Effector CD8-positive, alpha-beta T cell (primary cell): ENCODE results near the gene METTL5.
"Not testable (repeated sequence)": the region's sequence is repeated elsewhere in the genome, so short reads cannot be mapped to it uniquely, and the experiment has no call there.

ENCODE experiments used
- DNase-seq: peaks from one replicate; lab custom pipeline; 2025; lab: John Stamatoyannopoulos, UW
- total RNA-seq, 4 experiments: gene quantifications; one replicate each; lab custom pipeline; 2026; lab: John Stamatoyannopoulos, UW

The METTL5 gene
- total RNA-seq: 22.8 to 30.9 (median 24.5) reads per million in 4 experiments

DNA sequence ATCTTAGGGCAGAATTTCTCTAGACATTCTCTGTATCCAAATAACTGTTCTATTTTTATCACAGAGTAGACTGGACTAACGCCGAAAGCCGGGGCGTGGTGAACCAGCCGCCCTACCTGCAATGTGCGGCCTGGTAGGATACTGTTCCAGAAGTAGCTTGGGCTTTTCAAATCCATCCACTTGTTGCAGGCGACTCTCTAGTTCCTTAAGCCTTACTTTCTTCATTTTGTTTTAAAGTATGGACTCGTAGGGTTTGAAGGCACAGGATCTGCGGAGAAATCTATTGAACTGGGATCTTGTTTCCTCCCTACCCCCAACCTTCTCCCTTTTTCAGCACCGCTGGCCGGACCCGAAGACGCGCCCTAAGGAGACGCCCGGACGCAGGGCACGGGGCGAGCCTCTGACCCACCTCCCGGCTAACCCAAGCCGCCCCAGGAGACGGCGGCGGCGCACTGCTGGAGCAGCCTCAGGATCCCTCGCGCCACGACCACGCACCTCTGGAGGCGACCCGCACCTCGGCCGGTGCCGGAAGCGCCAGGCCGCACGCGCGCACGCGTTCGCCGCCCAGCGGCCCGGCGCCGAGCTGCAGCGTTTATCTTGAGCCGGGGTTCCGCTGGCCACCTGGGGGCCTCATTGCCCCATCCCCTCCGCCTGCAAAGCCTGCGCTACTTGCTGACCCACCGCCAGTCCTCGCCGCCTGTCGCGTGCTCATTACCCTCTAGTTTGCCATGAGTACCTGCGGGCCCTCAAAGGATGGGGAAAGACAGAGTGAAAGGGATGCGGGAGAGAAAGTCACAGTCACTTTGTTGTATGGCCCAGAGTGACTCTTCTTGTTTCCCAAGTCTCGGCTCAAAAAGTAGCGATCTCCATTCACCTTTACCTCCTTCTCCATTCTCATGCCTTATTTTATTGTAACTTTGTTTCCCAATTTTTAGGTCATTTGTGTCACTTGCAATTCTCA lies at the start of gene METTL5:
Gene METTL5 (minus strand): TSS at position 533 of the 961 bp plus-strand sequence. CDS start 308 bp downstream, at position 225.
- peak; percentile 61 for DNase-seq

DNA sequence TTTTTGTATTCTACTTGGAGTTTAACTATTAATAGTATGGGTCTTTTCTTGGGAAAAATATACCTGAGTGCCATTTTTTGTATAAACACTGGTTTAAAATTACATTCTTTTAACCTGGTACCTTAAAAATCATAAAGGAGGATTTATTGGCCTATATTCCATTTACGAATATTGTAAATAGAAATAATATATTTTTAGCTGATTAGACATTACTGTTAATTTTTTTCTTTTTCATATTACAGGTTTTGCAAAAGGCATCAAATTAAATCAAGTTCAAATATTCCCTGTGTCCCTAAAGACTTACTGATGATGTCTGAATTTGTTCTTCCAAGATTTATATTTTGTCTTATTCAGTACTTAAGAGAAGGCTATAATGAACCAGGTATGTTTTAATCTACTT lies 47.3 kb upstream of the METTL5 start:
- no peak for DNase-seq

GRCh38 chr2:169871369-169871768 lies 46.7 kb upstream of the METTL5 start:
- not testable (repeated sequence) for DNase-seq

- DNase-seq: no peak
Measured at GRCh38 chr2:169868951-169869350, 44.2 kb upstream of the METTL5 start.

DNA sequence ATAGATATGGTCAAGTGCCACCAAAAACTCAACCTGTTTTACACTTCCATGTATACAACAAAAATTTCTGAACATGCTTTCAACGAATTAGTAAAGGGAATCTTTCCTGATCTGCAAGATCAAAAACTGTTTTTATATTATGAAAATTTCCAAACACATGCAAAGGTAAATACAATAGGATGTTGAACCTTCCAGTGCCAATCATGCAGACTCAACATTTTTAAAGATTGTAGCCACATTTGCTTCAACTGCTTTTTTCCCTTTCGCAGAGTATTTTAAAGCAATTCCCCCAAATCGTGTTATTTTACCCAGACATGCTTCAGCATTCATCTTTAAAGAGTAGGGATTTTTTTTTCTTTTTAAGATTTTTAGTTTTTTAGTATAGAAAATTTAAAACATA lies 42.9 kb upstream of the METTL5 start:
- no peak for DNase-seq

- DNase-seq: not testable (repeated sequence)
Measured at GRCh38 chr2:169866230-169866629, 41.5 kb upstream of the METTL5 start.

- no peak for DNase-seq
Measured at GRCh38 chr2:169865492-169865891, 40.8 kb upstream of the METTL5 start.

DNA sequence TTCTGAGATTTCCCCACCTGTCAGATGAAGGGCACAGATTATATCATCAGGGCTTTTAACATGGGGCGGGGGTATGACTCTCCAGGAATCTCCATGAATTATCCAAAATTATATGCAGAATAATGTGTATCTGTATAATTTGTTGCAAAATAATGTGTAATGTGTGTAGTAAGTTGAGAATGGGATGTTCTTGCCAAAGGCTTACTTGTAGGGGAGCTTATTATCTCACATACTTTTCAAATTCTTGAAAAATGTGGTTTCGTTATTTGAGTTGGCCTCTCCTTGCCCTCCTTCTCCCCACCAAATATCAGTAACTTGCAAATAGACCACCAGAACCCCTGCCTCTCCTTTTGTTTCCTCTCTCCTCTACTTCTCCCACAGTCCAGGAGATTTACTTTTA lies 38.1 kb upstream of the METTL5 start:
- DNase-seq: no peak

DNA sequence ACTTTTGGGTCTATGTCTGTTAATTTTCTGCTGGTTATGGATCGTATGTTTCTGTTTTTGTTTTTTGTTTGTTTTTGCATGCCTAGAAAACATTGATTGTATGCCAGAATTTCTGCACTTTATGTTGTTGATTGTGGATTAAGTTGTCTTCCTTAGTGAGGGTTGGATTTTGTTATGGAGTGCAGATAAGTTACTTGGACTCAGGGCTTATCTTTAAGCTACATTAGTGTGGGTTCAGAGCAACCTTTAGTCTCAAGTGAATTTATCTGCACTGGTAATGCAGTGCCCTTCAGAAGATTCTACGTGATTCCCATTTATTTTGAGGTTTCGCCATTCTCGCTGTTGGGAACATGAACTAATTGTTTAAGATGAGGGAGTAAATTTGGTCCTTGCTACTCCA lies 35.4 kb upstream of the METTL5 start:
- no peak for DNase-seq

- DNase-seq: no peak
Measured at GRCh38 chr2:169859423-169859822, 34.7 kb upstream of the METTL5 start.

- not testable (repeated sequence) for DNase-seq
Measured at GRCh38 chr2:169855281-169856258, 30.9 kb upstream of the METTL5 start.

DNA sequence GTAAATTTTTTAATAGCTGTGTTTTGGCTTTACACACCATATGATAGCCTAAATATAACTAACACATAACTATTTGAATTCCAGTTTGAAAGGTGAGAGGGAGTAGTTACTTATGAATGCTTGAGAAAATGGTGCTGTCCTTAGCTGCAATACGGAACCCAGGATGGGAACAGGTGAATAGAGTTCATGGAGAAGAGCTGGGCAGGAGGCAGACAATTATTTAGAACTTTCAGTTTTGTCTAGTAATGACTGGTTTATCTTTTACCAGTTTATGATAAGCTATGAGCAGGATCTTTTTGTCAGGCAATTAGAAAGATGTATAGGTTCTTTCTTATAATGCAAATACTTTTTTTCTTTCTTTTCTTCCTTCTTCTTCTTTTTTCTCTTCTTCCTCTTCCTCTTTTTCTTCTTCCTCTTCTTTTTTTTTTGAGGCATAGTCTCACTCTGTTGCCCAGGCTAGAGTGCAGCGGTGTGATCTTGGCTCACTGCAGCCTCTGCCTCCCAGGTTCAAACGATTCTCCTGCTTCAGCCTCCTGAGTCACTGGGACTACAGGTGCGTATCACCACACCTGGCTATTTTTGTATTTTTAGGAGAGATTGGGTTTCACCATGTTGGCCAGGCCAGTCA lies 28.4 kb upstream of the METTL5 start:
- DNase-seq: no peak

DNA sequence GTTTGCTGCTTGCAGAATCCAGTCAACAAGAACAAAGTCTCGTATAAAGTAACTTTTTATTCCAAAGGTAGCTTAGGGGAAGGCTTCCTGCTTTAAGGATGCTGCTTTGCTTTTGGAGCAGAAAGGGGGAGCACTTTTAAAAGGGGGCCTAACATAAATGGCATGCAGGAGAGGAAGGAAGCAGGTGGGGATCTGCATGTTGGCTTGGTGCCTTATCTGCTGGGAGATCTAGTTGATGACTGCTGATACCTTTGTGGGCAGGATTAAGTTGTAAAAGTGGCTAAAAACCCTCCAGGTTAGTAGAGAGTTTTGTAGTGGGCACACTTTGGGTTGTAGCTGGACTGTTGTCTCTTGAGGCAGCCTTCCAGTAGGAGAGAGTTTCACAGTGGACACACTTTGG lies 25.0 kb upstream of the METTL5 start:
- DNase-seq: no peak

- not testable (repeated sequence) for DNase-seq
Measured at GRCh38 chr2:169848959-169849693, 24.4 kb upstream of the METTL5 start.

GRCh38 chr2:169845016-169845415 lies 20.3 kb upstream of the METTL5 start:
- no peak for DNase-seq

- not testable (repeated sequence) for DNase-seq
Measured at GRCh38 chr2:169841625-169842024, 16.9 kb upstream of the METTL5 start.

GRCh38 chr2:169840747-169841142 lies 16.0 kb upstream of the METTL5 start:
- no peak for DNase-seq

DNA sequence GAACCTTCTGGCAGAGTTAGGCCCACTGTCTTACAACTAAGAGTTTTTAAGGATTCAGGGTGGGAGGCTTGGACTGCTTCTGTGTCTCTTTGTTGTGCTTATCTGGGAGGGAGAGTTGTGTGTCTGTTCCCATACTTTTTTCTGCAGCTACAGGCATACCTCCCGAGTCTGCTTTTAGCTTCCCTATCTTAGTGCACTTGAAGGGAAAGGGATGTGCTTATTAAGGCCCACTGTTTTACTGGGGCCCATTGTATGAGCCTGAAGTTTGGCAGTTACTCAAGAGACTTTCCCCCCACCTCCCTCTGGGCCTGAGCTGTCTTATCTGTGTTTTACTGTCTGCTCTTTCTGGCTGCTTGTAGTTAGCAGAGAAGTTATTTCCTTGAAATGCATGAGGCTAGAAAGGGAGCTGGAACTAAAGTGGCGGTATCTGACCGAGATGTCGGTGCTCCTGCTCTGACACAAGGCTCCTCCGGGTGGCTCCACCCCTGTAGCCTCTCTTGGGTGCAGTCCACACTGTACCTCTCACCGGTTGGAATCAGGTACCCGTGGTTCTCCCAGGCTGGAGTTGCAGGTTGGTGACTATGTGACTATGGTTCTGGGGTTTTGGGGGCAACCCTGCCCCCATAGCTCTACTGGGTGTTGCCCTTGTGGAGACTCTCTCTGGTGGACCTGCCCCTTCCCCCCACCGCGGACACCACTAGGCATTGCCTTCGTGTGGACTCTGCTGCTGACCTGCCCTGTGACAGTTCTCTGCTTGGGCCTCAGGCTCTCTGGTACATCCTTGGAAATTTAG lies 15.4 kb upstream of the METTL5 start:
- no peak for DNase-seq

DNA sequence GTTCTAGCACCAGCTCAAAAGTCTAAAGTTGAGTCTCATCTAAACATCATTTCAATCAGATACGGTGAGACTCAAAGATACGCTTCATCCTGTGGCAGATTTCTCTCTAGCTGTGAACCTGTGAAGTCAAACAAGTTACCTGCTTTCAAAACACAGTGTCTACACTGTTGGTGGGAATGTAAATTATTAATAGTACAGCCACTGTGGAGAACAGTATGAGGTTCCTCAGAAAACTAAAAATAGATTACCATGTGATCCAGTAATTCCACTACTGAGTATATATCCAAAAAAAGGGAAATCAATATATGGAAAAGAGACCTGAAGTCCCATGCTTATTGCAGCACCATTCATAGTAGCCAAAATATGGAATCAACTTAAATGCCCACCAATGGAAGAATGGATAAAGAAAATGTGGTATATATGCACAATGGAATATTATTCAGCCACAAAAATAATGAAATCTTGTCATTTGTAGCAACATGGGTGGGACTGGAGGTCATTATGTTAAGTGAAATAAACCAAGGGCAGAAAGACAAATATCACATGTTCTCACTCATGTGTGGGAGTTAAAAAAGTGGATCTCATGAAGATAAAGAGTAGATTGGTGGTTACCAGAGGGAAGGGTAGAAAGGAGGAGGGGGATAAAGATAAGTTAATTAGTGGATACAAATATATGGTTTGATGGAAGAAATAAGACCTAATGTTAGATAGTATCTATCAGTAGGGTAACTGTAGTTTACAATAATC lies 14.2 kb upstream of the METTL5 start:
- no peak for DNase-seq

DNA sequence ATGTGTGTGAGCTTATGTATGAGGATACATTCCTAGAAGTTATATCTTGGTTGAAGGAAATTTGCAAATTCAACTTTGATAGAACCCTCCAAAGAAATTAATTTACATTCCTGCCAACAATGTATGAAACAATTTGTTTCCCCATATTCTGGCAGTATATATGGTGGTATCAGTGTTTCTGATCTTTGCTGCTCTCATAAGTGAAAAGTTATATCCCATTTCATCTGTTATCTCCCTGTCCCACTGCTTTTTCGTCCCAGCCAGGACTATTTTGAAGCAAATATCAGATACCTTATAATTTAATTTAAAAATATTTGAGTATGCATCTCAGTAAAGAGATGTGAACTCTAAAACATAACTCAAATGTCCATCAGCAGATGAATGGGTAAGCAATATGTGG lies 9.7 kb upstream of the METTL5 start:
- no peak for DNase-seq
